HG02798 (cell line): Measurements from ENCODE around the gene CD93.

Experiments used
- ATAC-seq: cut with Tn5 transposase; IDR thresholded peaks from one replicate; pipeline ENCODE4 v1.9.1; 2021; ENCODE audit warnings: mild to moderate bottlenecking; ENCODE audit not compliant: unreplicated experiment, poor library complexity

Gene CD93, protein sequence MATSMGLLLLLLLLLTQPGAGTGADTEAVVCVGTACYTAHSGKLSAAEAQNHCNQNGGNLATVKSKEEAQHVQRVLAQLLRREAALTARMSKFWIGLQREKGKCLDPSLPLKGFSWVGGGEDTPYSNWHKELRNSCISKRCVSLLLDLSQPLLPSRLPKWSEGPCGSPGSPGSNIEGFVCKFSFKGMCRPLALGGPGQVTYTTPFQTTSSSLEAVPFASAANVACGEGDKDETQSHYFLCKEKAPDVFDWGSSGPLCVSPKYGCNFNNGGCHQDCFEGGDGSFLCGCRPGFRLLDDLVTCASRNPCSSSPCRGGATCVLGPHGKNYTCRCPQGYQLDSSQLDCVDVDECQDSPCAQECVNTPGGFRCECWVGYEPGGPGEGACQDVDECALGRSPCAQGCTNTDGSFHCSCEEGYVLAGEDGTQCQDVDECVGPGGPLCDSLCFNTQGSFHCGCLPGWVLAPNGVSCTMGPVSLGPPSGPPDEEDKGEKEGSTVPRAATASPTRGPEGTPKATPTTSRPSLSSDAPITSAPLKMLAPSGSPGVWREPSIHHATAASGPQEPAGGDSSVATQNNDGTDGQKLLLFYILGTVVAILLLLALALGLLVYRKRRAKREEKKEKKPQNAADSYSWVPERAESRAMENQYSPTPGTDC

DNA sequence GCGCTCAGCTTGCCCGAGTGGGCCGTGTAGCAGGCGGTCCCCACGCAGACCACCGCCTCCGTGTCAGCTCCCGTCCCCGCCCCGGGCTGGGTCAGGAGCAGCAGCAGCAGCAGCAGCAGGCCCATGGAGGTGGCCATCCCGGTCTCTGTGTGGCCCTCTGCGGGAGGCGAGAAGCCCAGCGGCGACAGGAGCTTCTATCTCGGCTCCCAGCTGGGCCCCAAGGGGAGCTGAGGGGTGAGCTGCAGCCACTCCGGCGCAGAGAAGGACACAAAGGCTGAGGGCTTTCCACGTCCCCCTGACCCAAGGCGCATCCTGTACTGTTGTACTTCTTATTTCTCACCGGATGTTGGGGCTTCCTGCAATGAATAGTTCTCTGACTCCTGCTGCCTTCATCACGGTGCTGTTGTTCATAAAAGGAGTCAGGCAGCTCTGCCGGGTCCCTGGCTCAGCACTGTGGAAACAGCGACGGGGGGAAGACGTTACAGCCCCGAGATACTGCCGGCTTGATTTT is at the start of gene CD93:
TSS of gene CD93 (minus strand) at position 269 of the 511 bp plus-strand sequence. CDS start at position 137, 132 bp downstream.
- ATAC-seq, result no peak

DNA sequence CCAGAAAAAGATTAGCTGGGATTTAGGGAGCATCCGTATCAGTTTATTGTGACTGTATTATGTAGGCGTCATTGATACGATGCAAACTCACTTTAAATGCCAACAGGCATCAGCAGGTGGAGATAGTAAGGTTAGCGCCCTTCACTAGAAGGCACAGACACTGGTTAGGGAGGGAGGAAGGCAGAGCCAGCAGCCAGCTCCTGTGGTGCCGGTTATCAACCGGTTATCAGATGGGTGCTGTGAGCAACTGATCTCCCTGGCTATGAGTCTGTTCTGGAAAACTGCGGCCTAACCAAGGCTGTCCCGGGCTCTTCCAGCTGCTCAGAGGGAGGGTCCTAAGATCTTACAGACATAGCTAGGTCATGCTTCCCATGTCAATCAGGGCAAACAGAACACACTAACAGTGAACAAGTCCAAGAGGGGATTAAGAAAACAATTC is 47.5 kb upstream of the CD93 start:
- ATAC-seq, result no peak

DNA sequence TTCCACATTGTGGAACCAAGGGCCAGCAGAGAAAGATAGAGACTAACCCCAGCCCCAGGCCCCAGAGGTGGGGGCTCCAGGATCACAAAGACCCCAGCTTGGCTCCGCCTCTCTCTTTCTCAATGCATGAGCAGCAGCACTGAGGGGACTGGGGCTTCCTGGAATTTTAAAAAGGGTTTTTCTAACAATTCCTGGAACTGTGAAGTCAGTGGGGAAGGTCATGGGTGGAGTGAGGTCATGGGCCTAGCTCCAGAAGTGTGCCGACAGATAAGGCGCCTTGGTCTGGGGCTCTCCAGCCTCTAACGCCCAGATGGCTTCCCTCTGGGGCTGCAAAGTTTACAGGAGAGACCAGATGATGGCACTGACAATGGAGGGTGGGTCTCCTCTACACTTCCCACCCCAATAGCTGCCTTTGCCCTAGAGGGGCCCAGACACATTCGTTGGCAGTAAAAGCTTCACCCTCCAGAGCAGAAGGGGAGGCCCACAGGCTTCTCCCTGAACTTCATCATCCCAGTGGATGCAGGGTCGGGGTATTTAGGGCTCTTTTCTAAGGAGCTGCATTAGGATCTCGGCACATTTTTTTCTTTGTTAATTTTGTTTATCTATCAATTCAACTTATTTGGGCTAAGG is 46.9 kb upstream of the CD93 start:
- ATAC-seq, result no peak

DNA sequence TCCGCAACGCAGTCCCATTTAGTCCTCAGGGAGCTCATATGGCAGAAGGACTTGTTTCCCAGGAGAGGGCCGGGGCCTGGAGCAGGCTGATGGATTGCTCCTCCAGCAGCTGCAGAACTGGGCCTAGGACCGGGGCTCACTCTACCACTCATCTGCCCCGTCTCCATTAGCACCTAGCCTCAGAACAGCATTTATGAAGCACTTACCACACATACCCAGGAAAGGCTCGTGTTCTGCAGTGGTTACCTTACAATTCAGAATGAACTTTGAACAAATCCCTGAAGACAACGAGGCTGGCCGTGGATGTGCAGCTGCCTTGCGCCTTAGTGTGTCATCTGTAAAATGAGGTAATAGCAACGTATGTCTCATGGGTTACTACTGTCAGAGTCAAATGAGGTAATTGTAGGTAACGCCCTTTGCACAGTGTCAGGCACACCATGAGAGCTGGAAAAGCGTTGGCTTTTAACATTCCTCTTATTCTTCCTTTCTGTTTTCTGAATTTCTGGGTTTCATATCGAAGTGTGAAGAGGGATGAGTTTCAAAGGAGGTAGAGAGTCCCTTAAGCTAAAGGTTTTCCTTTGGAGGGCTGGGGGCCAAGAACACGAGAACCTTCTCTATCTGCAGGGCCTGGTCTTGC is 46.3 kb upstream of the CD93 start:
- ATAC-seq, result no peak

DNA sequence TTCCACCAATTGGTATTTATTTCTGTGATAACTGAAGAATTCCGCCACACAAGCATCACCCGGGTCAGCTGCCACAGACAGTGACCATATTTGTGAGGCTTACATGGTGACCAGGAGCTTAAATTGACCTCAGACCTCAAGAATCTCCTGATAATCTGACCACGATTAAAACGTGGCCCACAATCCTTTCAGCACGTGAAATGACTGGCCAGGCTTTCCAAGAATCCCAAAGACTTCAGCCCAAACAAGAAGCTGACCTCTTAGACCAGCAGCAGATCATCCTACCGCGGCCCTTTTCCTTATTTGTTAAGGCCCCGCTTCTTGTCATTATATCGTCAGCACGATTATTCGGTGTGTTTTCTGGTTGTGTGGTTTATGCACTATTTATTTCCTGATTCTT is 45.6 kb upstream of the CD93 start:
- ATAC-seq, result no peak

DNA sequence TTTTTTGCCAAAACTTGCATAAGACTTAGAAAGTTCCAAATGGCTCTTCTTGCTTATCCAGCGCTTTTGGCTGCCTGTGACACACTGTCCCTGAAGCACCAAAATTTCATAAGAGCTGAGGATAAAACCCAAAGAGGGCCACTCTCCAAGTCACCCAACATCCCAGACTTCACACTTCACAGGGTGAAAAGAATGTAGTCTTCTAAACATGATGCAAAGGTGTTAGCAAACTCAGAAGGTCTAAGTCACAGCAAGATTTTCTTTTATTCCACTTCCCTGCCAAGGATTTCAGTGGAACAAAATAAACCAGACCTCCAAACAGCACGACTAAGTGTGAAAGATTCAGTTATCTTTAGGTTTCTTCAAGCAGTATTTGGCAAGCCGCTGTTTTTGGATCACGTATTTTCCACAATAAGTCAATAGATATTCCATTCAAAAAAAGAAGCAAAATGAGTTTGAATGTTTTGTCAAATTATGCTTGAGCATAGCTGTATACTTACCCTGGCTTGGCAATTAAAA is 44.6 kb upstream of the CD93 start:
- ATAC-seq, result no peak

DNA sequence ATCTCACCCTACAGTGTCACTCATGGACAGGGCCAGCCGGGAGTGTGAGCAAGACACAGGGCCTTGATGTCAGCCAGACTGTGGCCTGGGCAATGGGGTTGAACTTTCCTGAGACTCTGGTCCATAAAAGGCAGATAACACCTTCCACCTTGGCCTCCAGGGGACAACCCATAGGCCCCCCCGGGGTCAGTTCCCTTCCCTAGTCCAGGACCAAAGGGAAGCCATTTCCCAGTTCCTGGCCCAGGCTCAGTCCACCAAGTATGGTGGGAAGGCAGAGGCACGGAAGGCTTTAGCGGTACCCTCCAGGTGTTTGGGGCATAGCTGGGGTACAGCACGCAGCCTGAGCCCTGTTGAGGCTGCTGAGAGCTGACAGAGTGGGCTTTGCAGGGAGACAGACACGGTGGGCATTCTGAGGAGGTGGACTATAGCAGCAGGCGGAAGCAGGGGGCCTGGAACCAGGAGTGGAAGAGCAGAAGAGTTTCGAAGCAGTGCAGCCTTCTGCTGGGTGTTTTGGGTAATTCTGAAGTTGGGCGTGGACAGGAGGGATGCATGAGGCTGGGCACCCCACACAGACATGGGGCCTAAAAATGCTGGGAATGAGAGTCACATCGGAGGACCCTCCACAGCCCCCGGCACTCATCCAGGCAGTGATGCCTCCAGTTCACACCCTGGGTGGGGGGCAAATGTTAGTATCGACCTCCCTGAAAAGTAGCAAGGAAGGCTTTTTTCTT is 43.9 kb upstream of the CD93 start:
- ATAC-seq, result no peak

DNA sequence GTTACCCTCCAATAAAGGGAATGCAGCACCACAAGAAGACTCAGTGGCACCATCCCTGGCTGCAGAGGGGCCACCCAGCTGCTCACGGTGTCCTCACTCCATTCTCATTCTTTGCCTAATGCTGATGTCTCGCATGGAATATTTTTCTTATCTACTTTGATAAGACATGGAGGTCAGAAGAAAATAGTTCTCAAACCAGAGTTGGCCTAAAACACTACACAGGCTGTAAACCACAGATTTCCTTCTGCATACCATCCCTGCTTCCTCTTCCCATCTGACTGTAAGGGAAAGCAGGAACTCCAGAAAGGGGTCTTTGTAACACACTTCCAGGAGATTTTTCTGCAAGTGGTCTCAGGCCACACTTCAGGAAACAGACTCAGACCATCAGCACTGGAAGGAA is 43.1 kb upstream of the CD93 start:
- no peak for ATAC-seq

DNA sequence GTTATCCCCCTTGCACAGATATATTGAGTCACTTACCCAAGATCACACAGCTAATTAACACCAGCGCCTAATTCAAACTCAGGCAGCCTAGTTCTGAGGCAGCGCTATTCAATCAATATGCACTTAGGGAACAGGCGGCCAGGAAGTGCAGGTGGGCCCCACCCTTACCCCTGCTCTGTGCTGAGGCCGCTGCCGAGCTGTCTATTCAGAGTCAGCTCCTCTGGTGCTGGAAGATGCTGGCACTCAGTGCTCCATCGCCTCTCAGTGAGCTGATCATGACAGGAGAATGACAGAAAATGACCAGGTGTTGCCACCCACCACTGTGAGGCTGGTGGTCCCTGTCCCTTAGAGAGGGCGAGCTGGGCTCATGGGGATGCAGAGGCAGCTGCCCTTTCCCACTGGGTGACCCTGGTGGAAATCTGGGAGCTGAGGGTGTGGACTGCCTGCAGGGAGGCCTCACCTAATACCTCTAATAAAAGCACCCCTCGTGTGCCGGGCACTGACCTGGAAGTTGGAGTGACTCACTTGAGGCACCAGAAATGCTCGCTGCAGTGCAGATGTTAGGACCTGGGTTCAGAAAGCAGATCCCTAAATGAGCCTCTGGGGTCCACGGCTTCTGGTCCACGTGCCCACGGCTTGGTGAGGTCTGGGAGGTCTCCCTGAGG is 42.5 kb upstream of the CD93 start:
- no peak for ATAC-seq

DNA sequence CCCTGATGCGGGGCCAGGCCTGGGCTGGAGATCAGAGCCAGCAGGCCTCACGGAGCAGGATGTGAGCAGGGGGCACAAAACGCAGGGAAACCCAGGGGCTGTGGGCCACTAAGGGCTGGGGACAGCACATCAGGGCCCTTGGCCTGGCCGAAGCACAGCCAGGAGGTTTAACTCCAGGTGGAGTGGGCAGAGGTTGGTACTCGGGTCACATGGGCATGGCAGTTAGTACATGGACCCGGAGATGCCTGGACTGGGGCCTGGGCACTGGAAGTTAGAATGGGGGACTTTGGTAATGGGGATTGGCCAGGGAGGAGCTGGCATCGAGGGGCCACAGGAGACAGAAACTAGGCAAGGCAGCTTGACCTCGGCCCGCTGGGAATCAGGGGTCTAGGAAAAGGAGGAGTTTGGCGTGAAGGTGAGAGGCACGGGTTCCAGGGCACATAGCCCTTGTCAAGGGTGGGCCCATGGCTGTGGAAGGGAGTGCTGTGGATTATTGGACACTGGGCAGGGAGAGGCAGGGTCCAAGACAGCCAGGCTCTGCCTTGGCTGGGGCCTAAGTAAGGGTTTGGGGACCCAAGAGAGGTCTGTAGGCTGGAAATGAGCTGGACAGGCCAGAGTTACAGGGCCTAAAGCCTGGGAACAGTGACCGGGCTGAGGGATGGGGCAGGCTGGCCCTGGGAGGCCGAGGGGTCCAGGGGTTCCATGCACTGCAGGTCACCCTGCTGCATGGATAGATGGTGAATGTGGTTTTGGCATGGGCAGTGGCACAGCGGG is 41.6 kb upstream of the CD93 start:
- ATAC-seq, result no peak

DNA sequence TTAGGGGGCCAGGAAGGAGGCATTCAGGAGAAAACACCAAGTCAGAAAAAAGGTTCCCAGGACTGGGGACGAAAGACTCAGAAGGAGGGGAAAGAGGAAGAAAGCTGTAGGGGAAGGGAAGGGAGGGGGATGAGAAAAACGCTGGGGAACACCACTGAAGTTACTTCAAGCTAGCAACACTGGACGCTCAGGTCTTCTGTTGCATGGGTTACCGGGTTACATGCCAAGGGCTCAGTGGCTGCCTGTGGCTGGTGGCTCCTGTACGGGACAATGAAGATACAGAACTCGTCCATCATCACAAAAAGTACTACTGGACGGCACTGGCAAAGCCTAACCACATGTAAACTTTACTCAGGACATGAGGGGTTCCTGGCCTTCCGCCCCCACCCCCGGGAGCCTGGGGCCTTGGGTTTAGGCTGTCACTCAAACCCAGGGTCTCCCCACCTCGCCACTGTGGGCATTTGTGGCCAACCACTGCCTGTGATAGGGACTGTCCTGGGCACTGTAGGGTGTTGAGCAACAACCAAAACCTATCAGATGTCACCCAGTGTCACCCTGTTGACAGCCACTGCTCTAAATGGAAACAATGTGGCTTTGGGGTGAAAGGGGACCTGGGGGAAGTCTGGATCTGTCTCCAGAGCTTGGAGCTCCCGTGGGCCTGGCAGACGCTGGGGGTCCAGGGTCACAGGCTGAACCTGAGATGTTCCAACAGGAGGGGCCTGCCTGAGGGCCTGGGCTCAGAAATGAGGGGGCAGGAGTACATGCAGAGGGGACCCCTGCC is 40.3 kb upstream of the CD93 start:
- ATAC-seq, result no peak

DNA sequence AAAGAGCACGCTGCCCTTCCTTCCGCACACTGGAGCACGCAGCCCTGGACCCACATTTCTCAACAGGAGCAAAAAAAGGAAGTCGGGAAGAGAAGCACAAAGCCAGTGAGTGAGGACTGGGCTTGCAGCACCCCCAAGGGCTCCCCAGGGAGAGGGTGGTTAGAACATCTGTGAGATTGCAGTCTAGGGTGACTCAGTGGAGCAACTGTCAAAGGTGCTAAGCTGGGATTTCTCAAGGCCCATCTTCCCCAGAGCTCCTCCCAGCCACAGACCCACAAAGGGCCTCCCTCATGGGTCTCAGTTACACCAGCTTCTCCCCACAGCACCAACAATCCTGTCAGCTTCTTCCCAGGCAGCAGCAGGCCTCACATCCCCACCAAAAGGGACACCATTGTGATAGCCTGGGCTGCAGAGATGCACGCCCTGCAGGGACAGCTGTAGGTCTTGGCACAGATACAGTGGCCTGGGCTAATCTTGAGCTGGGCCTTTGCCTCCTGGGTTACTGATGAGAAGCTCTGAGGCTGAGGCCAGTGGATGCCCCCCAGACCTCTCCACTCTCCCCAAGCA is 39.6 kb upstream of the CD93 start:
- ATAC-seq, result peak; percentile 55

DNA sequence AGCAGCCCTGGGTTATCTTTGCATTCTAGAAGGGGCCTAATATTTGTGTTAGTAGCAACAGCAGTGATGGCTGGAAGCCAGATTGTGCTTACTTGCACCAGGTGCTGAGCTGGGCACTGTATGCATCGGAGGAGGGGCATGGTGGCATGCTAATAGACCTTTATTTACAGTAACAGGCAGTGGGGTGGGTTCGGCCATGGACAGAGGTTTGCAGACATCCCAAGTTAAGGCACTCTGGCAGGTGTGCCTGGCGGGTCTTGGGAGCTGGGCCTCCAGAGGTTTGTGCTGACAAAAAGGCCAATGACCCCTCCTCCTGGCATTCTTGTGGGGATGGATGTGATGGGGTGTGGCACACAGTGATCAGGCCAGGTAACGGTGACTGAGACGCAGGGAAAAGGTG is 39.0 kb upstream of the CD93 start:
- ATAC-seq, result no peak

DNA sequence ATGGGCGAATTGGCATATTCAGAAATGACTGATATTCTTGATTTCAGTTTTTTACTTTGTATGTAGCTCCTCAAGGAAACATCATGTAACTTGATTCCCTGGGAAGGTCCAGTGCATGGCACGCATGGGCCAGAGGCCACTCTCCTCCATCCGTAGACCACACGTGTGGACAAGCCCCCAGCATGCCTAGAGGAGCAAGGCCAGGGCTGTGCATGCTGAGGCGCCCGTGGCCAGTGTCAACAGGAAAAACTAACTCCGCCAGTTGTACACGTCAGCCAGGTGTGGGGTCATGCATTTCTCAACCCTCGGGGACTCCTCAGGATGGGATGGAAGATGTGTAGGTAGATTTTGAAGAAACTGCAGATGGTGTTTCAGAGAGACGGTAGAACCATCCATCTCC is 37.8 kb upstream of the CD93 start:
- no peak for ATAC-seq

DNA sequence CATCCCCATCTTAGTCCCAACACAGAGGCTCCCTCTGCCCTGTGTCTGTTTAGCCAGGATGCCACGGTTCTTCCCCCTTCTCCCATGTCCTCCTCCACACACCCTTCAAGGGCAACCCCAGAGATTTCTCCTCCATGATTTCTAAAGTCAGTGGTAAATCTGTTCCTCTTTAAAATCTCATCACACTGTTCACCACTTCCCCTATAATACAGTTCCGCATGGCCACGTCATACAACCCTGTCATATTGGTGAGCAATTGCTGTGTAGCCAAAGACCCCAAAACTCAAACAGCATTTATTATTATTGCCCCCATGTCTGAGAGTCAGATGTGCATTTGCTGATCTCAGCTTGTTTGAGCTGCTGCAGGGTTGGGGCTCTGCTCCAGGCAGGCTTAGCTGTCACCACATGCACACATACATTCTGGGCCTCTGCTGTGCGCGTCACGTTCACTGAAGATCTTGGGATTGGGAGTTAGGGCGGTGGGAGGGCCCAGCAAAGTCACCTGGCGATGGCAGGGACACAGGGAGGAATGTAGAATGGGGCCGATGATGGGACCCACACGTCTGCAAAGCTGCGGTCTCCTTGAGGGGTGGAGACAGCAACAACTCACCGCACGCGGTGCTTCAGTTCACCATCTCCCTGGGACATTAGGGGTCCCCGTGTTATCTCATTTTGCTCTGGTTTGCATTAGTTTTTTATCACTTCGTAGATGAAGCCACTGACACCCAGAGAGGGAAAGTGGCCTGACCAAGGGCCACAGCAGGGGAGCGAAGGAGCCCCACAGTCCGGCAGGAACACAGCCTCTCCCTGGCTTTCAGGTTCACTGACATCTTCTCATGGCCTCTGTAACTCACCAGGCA is 36.9 kb upstream of the CD93 start:
- ATAC-seq, result no peak

DNA sequence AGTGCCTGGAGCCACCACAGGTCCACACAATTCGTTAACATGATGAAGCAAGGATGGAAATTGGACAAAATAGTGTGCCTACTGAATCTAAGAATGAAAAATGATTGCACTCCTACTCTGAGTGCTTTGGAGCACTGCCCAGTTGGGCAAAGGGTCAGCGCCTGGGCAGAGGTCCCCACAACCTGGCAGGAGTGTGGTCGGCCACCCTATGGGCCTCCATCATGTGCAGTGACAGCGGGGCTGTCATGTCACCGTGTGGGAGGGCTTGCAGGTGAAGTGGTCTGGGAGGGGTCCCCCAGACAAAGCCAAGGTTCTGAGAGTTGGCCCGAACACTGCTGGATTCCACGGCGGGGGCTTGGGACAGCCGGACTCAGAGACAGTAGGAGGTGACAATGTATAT is 36.2 kb upstream of the CD93 start:
- ATAC-seq, result no peak
